ENCODE data around the gene CNRIP1.

GRCh38 chr2:68351997-68352396 lies 32.2 kb upstream of the CNRIP1 start:
- TF ChIP-seq CTCF (IDR thresholded peaks at IDR 0.05 in 2 of 3, conservative IDR thresholded peaks at IDR 0.05 in 1 of 3; ENCODE audit: borderline replicate concordance in 1 of 3, insufficient read depth in 1 of 3, low read depth in 2 of 3, low read length in 2 of 3) (no peak), CEBPB (IDR thresholded peaks at IDR 0.05; ENCODE audit: low read depth) (no peak), POLR2A (IDR thresholded peaks at IDR 0.05; ENCODE audit: borderline replicate concordance, extremely low read depth, insufficient read depth, insufficient read length) (no peak), RAD21 (IDR thresholded peaks at IDR 0.05; ENCODE audit: low read depth) (no peak)
